Naive thymus-derived CD4-positive, alpha-beta T cell (primary cell): ENCODE data around the gene TADA1. TPM values are rescaled to one million over a fixed set of nuclear protein-coding genes. Genes with fewer than 3 reads are reported as not detected.
"Not testable (repeated sequence)": the region's sequence is repeated elsewhere in the genome, so short reads cannot be mapped to it uniquely, and the experiment has no call there.

ENCODE experiments used
- ATAC-seq: fragments of 150-1000 bp; cut with Tn5 transposase; 2 replicates; pipeline ENCODE4 v1.10.0; 2021; ENCODE audit warnings: mild to moderate bottlenecking, moderate library complexity
- CTCF ChIA-PET: fragments of 350-600 bp; sonication (Branson Sonifier 250); formaldehyde crosslinking; loops from one replicate; lab custom pipeline; 2021; ENCODE audit warnings: antibody characterized with exemption; lab: Charles Lee
- POLR2A ChIA-PET: fragments of 350-600 bp; sonication (Branson Sonifier 250); formaldehyde crosslinking; loops from one replicate; lab custom pipeline; 2021; ENCODE audit warnings: antibody characterized with exemption, inconsistent platforms; lab: Charles Lee
- DNase-seq, 9 donors: peaks; one replicate each; pipeline versions ENCODE4 v3.0.0 to v3.0.0-alpha.2; 2020 to 2022; ENCODE audit warnings: mixed read lengths in 1 of 9
- H3K27ac ChIP-seq: one replicate; pipeline ENCODE4 v1.7.0; 2013; ENCODE audit warnings: mild to moderate bottlenecking, low read depth, low read length, moderate library complexity
- H3K27me3 ChIP-seq, 2 donors: one replicate each; pipeline ENCODE4 v1.7.0; 2013; ENCODE audit warnings: low read length in 2 of 2, mild to moderate bottlenecking in 2 of 2, moderate library complexity in 2 of 2; ENCODE audit not compliant: control insufficient read depth in 2 of 2, insufficient read depth in 2 of 2
- H3K36me3 ChIP-seq, 3 experiments: 1 replicate in 2 of 3; 2 replicates in 1 of 3; pipeline ENCODE4 v1.7.0; 2013; ENCODE audit warnings: low read length in 3 of 3, mild to moderate bottlenecking in 3 of 3, moderate library complexity in 1 of 3; ENCODE audit not compliant: insufficient read depth in 3 of 3, control insufficient read depth in 2 of 3
- H3K4me1 ChIP-seq, 2 donors: one replicate each; pipeline ENCODE4 v1.7.0; 2013; ENCODE audit warnings: low read length in 2 of 2, mild to moderate bottlenecking in 2 of 2, moderate library complexity in 1 of 2; ENCODE audit not compliant: control insufficient read depth in 2 of 2, insufficient read depth in 2 of 2
- H3K4me3 ChIP-seq: 2 replicates; pipeline ENCODE4 v1.7.0; 2013; ENCODE audit warnings: mild to moderate bottlenecking, low read length
- H3K9me3 ChIP-seq, 3 experiments: 1 replicate in 2 of 3; 2 replicates in 1 of 3; pipeline ENCODE4 v1.7.0; 2013; ENCODE audit warnings: low read length in 3 of 3; ENCODE audit not compliant: control insufficient read depth in 2 of 3
- H3K27ac Mint-ChIP-seq, 9 donors: one replicate each; pipeline ENCODE4 v1.8.0; 2020 to 2022; ENCODE audit warnings: mixed read lengths in 9 of 9, mild to moderate bottlenecking in 8 of 9, moderate library complexity in 5 of 9, inconsistent platforms in 2 of 9
- H3K27me3 Mint-ChIP-seq, 5 donors: one replicate each; pipeline ENCODE4 v1.8.0; 2021 to 2022; ENCODE audit warnings: mixed read lengths in 5 of 5, mild to moderate bottlenecking in 1 of 5
- H3K36me3 Mint-ChIP-seq, 5 donors: one replicate each; pipeline ENCODE4 v1.8.0; 2020 to 2022; ENCODE audit warnings: mixed read lengths in 5 of 5, mild to moderate bottlenecking in 3 of 5, inconsistent platforms in 1 of 5
- H3K4me1 Mint-ChIP-seq, 7 donors: one replicate each; pipeline ENCODE4 v1.8.0; 2020 to 2022; ENCODE audit warnings: mixed read lengths in 7 of 7, mild to moderate bottlenecking in 3 of 7, inconsistent platforms in 1 of 7
- H3K4me3 Mint-ChIP-seq, 10 donors: one replicate each; pipeline ENCODE4 v1.8.0; 2020 to 2022; ENCODE audit warnings: mild to moderate bottlenecking in 10 of 10, mixed read lengths in 10 of 10, moderate library complexity in 6 of 10, inconsistent platforms in 2 of 10
- H3K9me3 Mint-ChIP-seq, 11 donors: one replicate each; pipeline ENCODE4 v1.8.0; 2020 to 2022; ENCODE audit warnings: mixed read lengths in 11 of 11, mild to moderate bottlenecking in 4 of 11, inconsistent platforms in 1 of 11, moderate library complexity in 1 of 11
- intact Hi-C, 2 donors: fragments of 100-400 bp; cut with micrococcal nuclease; formaldehyde crosslinking; loops; one replicate each; pipeline ENCODE4 v1.15.1; 2023
- polyA plus RNA-seq, 2 donors: library from polyadenylated mRNA; unstranded; fragments of 300-500 nt; fragmentation: Illumina TruSeq; gene quantifications; one replicate each; pipeline ENCODE4 v1.2.3, GENCODE V29; 2021
- total RNA-seq, 6 experiments: library from RNA in 5 of 6; stranded (reverse) in 5 of 6; gene quantifications; 1 replicate in 5 of 6; 2 replicates in 1 of 6; pipeline ENCODE4 v1.2.3 and lab custom pipeline; 2021 to 2026

The TADA1 gene
- total and polyA plus RNA-seq, 7 experiments from 2014 or later = 9.4 to 23.1 (median 16.0) TPM

DNA sequence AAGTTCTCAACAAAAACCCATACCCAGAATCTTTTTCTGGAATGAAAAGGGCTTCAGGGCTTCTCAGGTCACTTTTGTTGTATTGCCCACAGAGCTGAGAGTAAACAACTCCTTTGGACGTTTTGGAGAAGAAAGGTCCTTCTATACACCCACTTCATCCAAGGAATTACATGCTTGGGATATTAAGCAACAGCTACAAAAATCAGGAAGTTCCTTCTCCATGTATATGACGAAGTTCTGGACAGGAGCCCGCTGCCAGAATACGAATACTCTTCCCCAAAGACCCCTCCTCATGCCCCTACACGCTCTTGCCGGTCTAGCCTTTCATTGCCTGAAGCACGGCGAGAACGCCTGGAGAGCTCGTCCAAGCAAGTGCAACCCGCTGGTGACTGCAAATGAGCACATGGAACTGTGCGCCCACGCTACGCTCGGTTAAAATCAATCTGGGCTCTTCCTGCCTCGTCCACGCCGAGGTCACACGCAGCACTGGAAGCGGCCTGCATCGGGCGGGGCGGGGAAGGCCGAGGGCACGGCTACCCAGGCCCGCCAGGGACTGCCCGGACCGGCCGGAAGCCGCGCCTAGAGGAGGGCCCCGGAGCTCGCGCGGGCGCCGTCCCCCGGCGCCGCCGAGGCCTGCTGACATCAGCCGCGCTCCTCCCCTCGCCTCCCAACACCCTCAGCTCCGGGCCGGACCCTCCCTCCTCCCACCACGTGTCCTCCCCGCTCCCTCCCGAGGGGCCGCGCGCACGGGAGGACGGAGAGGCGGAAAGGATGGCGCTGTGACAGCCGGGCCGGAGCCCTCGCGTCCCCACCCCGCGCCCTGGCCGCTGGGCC is 37.1 kb downstream of the TADA1 start, which contains the start of gene POGK:
Gene POGK, plus strand, starts transcription at position 710 of the 834 bp plus-strand sequence. CDS start 1,482 bp downstream, outside the sequence.
- Mint-ChIP-seq H3K4me3 (peak within 1 kb of the TSS; percentile 89 to 97 (median 92)), H3K4me1 (peaks cover 23 to 55% (median 48%) of the 10 kb centered on the region in 7 donors), H3K27ac (peak within 1 kb of the TSS; percentile 91 to 100 (median 94)), H3K27me3 (no peaks in the 10 kb centered on the region), H3K36me3 (peaks cover 9 to 22% (median 16%) of the 10 kb centered on the region in 5 donors), H3K9me3 (no peaks in the 10 kb centered on the region)
- DNase-seq (peak; percentile 70 to 89 (median 77)), ATAC-seq (peak; percentile 95)
- intact Hi-C loops = loop anchor here (1.0 to 10.0 kb wide), 6 partner anchors 37 to 1339 kb away; partner anchors contain the start of genes POU2F1 (in 2 of the 2), TADA1 (in 2 of the 2), DCAF6 (in 1 of the 2) and MGST3 (in 1 of the 2)
- Histone ChIP-seq H3K9me3 (no peaks in the 10 kb centered on the region), H3K4me3 (peak within 1 kb of the TSS; percentile 60), H3K27me3 (no peaks in the 10 kb centered on the region), H3K36me3 (peaks cover 0 to 32% (median 0%) of the 10 kb centered on the region in 3 experiments), H3K4me1 (peaks cover 13 to 21% of the 10 kb centered on the region in 2 donors), H3K27ac (peak within 1 kb of the TSS; percentile 90)
- ChIA-PET CTCF (no interaction called here), POLR2A (interaction anchor here (0.6 to 1.8 kb wide), 13 partner anchors 10 to 1388 kb away, joined by 3 to 18 read pairs (median 3); partner anchors contain the start of genes DCAF6, POU2F1, SFT2D2 and TADA1)

DNA sequence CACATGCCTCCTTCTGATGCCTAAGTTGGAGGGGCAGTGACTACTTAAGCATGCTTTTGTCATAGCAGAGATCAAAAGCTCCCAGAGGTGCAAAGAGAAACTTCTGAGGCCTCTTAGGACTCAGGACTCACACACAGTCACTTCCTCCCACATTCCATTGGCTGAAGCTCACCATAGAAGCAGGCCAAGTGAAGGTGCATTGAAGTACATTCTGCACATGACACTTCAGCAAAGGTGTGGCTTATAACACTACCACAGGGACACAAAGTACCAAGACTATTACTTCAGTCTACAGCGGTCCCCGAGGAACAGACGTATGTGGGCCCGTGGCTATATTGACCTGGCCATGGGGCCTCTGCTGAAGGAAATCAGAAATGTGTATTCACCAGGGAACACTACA is 39.3 kb downstream of the TADA1 start:
- peak overlapping the region in 1 of 9 donors; percentile 92 for H3K27ac Mint-ChIP-seq
- POLR2A ChIA-PET = no interaction called here
- peaks cover 0 to 12% (median 9%) of the 10 kb centered on the region in 5 donors for H3K36me3 Mint-ChIP-seq
- no peak overlapping the region for H3K4me3 ChIP-seq
- intact Hi-C loops = loop anchor here in 1 of 2 donors (5.0 to 10.0 kb wide), 2 partner anchors 1098 to 1204 kb away; partner anchors contain the start of genes DCAF6, MGST3 and MPC2
- no peak overlapping the region for H3K27ac ChIP-seq
- no peak for DNase-seq
- CTCF ChIA-PET = interaction anchor here (0.8 kb wide), 1 partner anchor 9 kb away, joined by 3 read pairs; no protein-coding TSS in a partner anchor
- peaks cover 2 to 9% (median 5%) of the 10 kb centered on the region in 5 donors for H3K27me3 Mint-ChIP-seq
- H3K9me3 Mint-ChIP-seq = peaks cover 0 to 5% (median 0%) of the 10 kb centered on the region in 11 donors
- no peaks in the 10 kb centered on the region for H3K27me3 ChIP-seq
- no peak for ATAC-seq
- peaks cover 0 to 11% (median 0%) of the 10 kb centered on the region in 3 experiments for H3K36me3 ChIP-seq
- peak overlapping the region in 1 of 10 donors; percentile 42 for H3K4me3 Mint-ChIP-seq
- peaks cover 13 to 21% of the 10 kb centered on the region in 2 donors for H3K4me1 ChIP-seq
- H3K4me1 Mint-ChIP-seq = peaks cover 18 to 33% (median 29%) of the 10 kb centered on the region in 7 donors
- no peaks in the 10 kb centered on the region for H3K9me3 ChIP-seq

DNA sequence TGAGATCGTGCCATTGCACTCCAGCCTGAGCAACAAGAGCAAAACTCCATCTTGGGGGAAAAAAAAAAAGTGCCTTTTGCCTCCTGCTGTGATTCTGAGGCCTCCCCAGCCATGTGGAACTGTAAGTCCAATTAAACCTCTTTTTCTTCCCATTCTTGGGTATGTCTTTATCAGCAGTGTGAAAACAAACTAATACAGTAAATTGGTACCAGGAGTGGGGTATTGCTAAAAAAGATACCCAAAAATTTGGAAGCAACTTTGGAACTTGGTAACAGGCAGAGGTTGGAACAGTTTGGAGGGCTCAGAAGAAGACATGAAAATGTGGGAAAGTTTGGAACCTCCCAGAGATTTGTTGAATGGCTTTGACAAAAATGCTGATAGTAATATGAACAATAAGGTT is 46.3 kb downstream of the TADA1 start:
- H3K27me3 Mint-ChIP-seq = peaks cover 4 to 32% (median 15%) of the 10 kb centered on the region in 5 donors
- intact Hi-C loops = loop anchor here in 1 of 2 donors (10.0 kb wide), 1 partner anchor 1105 kb away; the partner anchor contains the start of genes DCAF6 and MPC2
- peaks cover 3 to 19% (median 4%) of the 10 kb centered on the region in 5 donors for H3K36me3 Mint-ChIP-seq
- H3K4me3 ChIP-seq, ATAC-seq, CTCF ChIA-PET, H3K4me1 ChIP-seq, POLR2A ChIA-PET, H3K27me3 ChIP-seq, H3K27ac Mint-ChIP-seq, H3K4me1 Mint-ChIP-seq, DNase-seq, H3K36me3 ChIP-seq, H3K4me3 Mint-ChIP-seq, H3K27ac ChIP-seq: not testable (repeated sequence)
- peaks cover 0 to 15% (median 0%) of the 10 kb centered on the region in 3 experiments for H3K9me3 ChIP-seq
- peaks cover 7 to 45% (median 27%) of the 10 kb centered on the region in 11 donors for H3K9me3 Mint-ChIP-seq

DNA sequence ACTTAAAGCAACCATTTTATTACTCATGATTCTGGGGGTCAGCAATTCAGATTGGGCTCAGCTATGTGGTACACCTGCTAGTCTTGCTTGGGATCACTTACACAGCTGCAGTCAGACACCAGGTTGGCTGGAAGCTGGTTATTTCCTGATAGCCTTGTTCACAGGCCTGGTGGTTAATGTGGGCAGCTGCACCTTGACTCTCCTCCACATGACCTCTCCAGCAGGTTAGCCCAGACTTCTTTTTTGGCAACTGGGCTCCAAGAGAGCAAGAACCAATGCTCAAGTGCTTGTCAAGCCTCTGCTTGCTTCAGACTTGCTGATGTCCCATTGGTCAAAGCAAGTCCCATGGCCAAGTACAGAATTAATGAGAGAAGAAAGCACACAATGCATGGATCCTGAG is 48.6 kb downstream of the TADA1 start:
- no peak for ATAC-seq

DNA sequence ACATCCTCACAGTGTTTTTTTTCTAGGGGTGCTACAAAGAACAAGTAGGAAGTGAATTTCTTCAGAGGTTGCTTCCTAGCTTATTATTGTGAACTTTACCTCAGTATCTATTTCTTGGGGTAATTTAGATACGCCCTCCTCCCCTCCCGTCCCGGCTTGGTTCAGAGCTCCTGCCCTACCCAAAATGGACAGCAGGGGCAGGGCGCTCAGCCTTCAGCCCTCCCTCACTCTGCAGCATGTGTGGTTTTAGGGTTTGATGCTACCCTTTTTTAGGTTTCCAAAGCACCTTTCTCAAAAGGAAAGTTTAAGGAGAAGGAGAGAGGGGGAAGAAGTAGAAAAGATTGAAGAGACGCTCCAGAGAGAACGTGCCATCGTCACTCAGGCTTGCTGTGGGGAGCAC is 53.7 kb downstream of the TADA1 start:
- H3K9me3 ChIP-seq = peaks cover 0 to 11% (median 0%) of the 10 kb centered on the region in 3 experiments
- no peak overlapping the region for H3K4me3 Mint-ChIP-seq
- H3K9me3 Mint-ChIP-seq = peaks cover 8 to 43% (median 21%) of the 10 kb centered on the region in 11 donors
- no peaks in the 10 kb centered on the region for H3K27me3 ChIP-seq
- no peaks in the 10 kb centered on the region for H3K4me1 Mint-ChIP-seq
- H3K36me3 ChIP-seq = no peaks in the 10 kb centered on the region
- POLR2A ChIA-PET = no interaction called here
- H3K27ac Mint-ChIP-seq = no peak overlapping the region
- no peak overlapping the region for H3K27ac ChIP-seq
- DNase-seq (no peak), ATAC-seq (no peak)
- H3K36me3 Mint-ChIP-seq = peaks cover 2 to 19% (median 6%) of the 10 kb centered on the region in 5 donors
- H3K4me3 ChIP-seq = no peak overlapping the region
- H3K4me1 ChIP-seq = no peaks in the 10 kb centered on the region
- intact Hi-C loops = no loop called here
- CTCF ChIA-PET = interaction anchor here (0.6 kb wide), 1 partner anchor 83 kb away, joined by 3 read pairs; no protein-coding TSS in a partner anchor
- H3K27me3 Mint-ChIP-seq = peaks cover 0 to 30% (median 7%) of the 10 kb centered on the region in 5 donors

More for the DNA sequence above, 48.6 kb downstream of the TADA1 start:
- H3K9me3 Mint-ChIP-seq = peaks cover 7 to 45% (median 27%) of the 10 kb centered on the region in 11 donors
- no peak overlapping the region for H3K27ac ChIP-seq
- H3K4me3 ChIP-seq = no peak overlapping the region
- H3K36me3 Mint-ChIP-seq = peaks cover 3 to 19% (median 4%) of the 10 kb centered on the region in 5 donors
- H3K4me3 Mint-ChIP-seq = no peak overlapping the region
- ChIA-PET POLR2A (no interaction called here), CTCF (interaction anchor here (0.6 kb wide), 1 partner anchor 232 kb away, joined by 3 read pairs; no protein-coding TSS in a partner anchor)
- no peaks in the 10 kb centered on the region for H3K4me1 ChIP-seq
- peaks cover 0 to 15% (median 0%) of the 10 kb centered on the region in 3 experiments for H3K9me3 ChIP-seq
- peaks cover 4 to 41% (median 14%) of the 10 kb centered on the region in 5 donors for H3K27me3 Mint-ChIP-seq
- H3K27me3 ChIP-seq = no peaks in the 10 kb centered on the region
- intact Hi-C loops = no loop called here
- DNase-seq = no peak
- no peaks in the 10 kb centered on the region for H3K36me3 ChIP-seq
- no peak overlapping the region for H3K27ac Mint-ChIP-seq
- H3K4me1 Mint-ChIP-seq = no peaks in the 10 kb centered on the region

DNA sequence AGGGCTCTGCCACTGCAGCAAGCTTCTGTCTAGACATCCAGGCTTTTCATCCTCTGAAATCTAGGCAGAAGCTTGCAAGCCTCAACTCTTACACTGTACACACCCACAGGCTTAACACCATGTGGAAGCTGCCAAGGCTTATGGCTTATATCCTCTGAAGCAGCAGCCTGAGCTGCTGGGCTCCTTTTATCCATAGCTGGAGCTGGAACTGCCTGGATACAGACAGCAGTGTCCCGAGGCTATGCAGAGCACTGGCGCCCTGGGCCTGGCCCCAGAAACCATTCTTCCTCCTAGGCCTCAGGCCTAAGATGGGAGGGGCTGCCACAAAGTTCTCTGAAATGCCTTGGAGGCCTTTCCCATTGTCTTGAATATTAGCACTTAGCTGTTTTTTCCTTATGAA is 56.1 kb downstream of the TADA1 start:
- Histone ChIP-seq H3K27ac (no peak overlapping the region), H3K9me3 (peaks cover 0 to 11% (median 0%) of the 10 kb centered on the region in 3 experiments), H3K36me3 (no peaks in the 10 kb centered on the region), H3K27me3 (no peaks in the 10 kb centered on the region), H3K4me3 (no peak overlapping the region), H3K4me1 (no peaks in the 10 kb centered on the region)
- H3K4me1 Mint-ChIP-seq = no peaks in the 10 kb centered on the region
- H3K36me3 Mint-ChIP-seq = peaks cover 2 to 19% (median 6%) of the 10 kb centered on the region in 5 donors
- peaks cover 0 to 35% (median 19%) of the 10 kb centered on the region in 11 donors for H3K9me3 Mint-ChIP-seq
- ATAC-seq = no peak
- no peak overlapping the region for H3K27ac Mint-ChIP-seq
- CTCF ChIA-PET = no interaction called here
- peaks cover 0 to 17% (median 10%) of the 10 kb centered on the region in 5 donors for H3K27me3 Mint-ChIP-seq
- POLR2A ChIA-PET = no interaction called here
- intact Hi-C loops = no loop called here
- DNase-seq = no peak
- H3K4me3 Mint-ChIP-seq = no peak overlapping the region
